ENCODE measurements around the gene CCDC148. TPM values are rescaled to one million over a fixed set of nuclear protein-coding genes. Genes with fewer than 3 reads are reported as not detected.
A peak's percentile ranks its signal among the peaks of the same experiment; 100 is the strongest.

The CCDC148 gene
- total RNA-seq, 4 donors from 2014 or later = 0.19 to 0.31 TPM; not detected in 2

- Histone ChIP-seq H3K36me3 (peaks cover 0 to 5% (median 0%) of the 10 kb centered on the region in 3 donors), H3K27ac (peak overlapping the region in 2 of 4 donors; percentile 14 to 44), H3K9me3 (no peaks in the 10 kb centered on the region), H3K27me3 (no peaks in the 10 kb centered on the region), H3K4me1 (peaks cover 3 to 39% (median 16%) of the 10 kb centered on the region in 3 donors), H3K4me3 (no peak overlapping the region)
- TF ChIP-seq CTCF (IDR thresholded peaks at IDR 0.05) (no peak), POLR2A (IDR thresholded peaks at IDR 0.05) (no peak)
- DNase-seq = no peak
- WGBS, 2 donors = 42 to 47% methylated on average over 3 of the region's 3 CpGs
- intact Hi-C loops (cut with DNase I) = no loop called here
Measured at GRCh38 chr2:158496986-158497385, 40.4 kb upstream of the CCDC148 start.

DNA sequence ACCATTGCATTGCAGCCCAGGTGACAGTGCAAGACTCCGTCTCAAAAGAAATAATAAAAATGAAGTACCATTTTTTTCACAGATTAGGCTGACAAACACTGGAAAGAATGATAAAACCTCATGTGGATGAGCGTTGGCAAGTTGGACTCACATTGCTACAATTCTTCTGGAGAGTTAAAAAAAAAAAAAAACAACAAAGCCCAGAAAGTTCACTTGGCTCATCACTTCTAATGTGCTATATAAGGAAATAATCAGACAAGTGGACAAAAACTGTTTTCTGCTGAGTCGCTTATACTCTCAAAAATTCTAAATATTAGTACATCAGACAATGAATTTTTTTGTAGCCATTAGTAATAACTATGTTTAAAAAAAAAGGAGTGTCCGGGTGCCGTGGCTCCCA, 38.6 kb upstream of the CCDC148 start:
- Histone ChIP-seq H3K9me3 (no peaks in the 10 kb centered on the region), H3K27ac (no peak overlapping the region), H3K4me1 (peaks cover 3 to 44% (median 13%) of the 10 kb centered on the region in 3 donors), H3K27me3 (no peaks in the 10 kb centered on the region), H3K36me3 (peaks cover 0 to 5% (median 0%) of the 10 kb centered on the region in 3 donors), H3K4me3 (no peak overlapping the region)
- no peak for TF ChIP-seq CTCF (IDR thresholded peaks at IDR 0.05)
- TF ChIP-seq POLR2A (IDR thresholded peaks at IDR 0.05) = no peak
- no peak for DNase-seq
- intact Hi-C loops (cut with DNase I) = no loop called here
- WGBS, 2 donors = 74 to 82% methylated on average over 5 of the region's 5 CpGs

- intact Hi-C loops (cut with DNase I) = no loop called here
- no peaks in the 10 kb centered on the region for H3K9me3 ChIP-seq
- H3K4me3 ChIP-seq = no peak overlapping the region
- TF ChIP-seq POLR2A (IDR thresholded peaks at IDR 0.05) = no peak
- TF ChIP-seq CTCF (IDR thresholded peaks at IDR 0.05) = no peak
- no peak overlapping the region for H3K27ac ChIP-seq
- H3K27me3 ChIP-seq = no peaks in the 10 kb centered on the region
- H3K4me1 ChIP-seq = peaks cover 3 to 57% (median 16%) of the 10 kb centered on the region in 3 donors
- H3K36me3 ChIP-seq = no peaks in the 10 kb centered on the region
- no peak for DNase-seq
- 21 to 35% methylated on average over 2 of the region's 2 CpGs for WGBS, 2 donors
Measured at GRCh38 chr2:158493458-158493857, 36.9 kb upstream of the CCDC148 start.

- Histone ChIP-seq H3K9me3 (no peaks in the 10 kb centered on the region), H3K4me1 (peaks cover 0 to 60% (median 22%) of the 10 kb centered on the region in 3 donors), H3K27ac (no peak overlapping the region), H3K27me3 (no peaks in the 10 kb centered on the region), H3K36me3 (no peaks in the 10 kb centered on the region), H3K4me3 (no peak overlapping the region)
- intact Hi-C loops (cut with DNase I) = no loop called here
- WGBS, 2 donors = 90 to 96% methylated on average over 4 of the region's 4 CpGs
- no peak for DNase-seq
- TF ChIP-seq POLR2A (IDR thresholded peaks at IDR 0.05) (no peak), CTCF (IDR thresholded peaks at IDR 0.05) (no peak)
Measured at GRCh38 chr2:158491072-158491471, 34.5 kb upstream of the CCDC148 start.

DNA sequence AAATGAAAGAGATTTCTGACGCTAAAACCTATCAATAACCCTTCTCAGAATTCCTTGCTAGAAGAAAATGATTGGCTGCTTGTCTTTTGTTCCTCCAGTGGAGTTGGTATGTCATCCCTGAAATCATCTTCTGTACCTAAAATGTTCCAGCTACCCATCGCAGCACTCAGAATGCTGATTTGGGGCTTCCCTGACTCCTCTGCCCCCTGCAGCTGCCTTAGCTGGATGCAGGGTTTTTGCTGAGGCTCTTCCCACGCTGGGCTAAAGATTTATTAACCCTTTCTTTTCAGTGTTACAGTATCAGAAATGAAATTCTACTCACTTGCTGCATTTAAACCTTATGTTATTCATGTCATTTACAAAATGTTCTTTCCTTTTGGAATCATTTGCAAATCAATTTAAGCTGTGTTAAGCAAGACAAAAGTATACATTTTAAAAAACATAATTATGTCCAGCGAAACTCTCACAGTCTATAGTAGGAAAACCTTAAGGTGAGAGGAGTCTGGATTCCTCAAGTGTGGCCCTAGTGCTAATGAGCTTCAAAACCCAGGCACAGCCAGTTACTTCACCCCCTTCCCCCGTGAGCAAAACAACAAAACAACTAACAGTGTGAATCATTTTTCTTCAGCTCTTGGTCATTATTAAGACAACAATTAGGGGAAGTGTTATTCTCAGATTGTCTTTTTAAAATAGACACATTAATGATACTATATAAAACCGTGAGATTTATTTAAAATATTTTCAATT, 33.0 kb upstream of the CCDC148 start:
- H3K4me3 ChIP-seq = no peak overlapping the region
- intact Hi-C loops (cut with DNase I) = no loop called here
- WGBS, 2 donors = 59 to 66% methylated on average over 6 of the region's 6 CpGs
- H3K27ac ChIP-seq = no peak overlapping the region
- peaks cover 0 to 48% (median 22%) of the 10 kb centered on the region in 3 donors for H3K4me1 ChIP-seq
- H3K9me3 ChIP-seq = no peaks in the 10 kb centered on the region
- TF ChIP-seq POLR2A (IDR thresholded peaks at IDR 0.05) (no peak), CTCF (IDR thresholded peaks at IDR 0.05) (no peak)
- no peak for DNase-seq
- no peaks in the 10 kb centered on the region for H3K36me3 ChIP-seq
- no peaks in the 10 kb centered on the region for H3K27me3 ChIP-seq

Measured in esophagus squamous epithelium (tissue), 5 donors.